ENCODE measurements around the gene CUX1.

CUX1 gene

DNA sequence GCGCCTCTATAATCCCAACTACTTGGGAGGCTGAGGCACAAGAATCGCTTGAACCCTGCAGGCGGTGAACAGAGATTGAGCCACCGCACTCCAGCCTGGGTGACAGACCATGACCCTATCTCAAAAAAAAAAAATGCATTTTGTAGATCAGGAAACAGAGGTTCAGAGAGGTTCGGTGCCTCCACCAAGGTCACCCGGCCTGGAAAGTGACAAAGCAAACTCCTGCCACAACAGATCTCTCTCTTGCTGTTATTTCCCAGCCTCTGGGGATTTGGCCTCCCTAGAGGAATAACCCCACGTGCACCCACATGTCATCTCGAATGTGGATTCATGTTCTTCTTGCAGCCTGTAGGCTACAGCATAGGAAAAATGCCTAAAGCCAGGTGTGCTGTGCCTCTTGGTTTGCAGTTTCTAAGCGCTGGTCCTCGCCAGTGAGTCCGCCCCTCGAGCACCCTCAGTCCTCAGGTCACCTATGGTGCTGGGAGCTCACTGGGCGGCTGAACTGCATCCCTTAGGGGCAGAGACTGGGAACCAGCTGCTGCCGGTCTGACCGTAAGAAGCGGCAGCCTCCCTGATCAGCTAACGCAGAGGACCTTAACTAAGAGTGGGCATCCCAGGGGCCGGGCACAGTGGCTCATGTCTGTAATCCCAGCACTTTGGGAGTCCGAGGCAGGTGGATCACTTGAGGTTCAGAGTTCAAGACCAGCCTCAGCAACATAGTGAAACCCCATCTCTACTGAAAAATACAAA, 417.6 kb downstream of the CUX1 start:
- TF ChIP-seq FOXM1 (IDR thresholded peaks at IDR 0.05; ENCODE audit: borderline replicate concordance, low read depth): no peak
- no peak for TF ChIP-seq REST (IDR thresholded peaks at IDR 0.05; ENCODE audit: low read depth)
- no peak for TF ChIP-seq TEAD4 (IDR thresholded peaks at IDR 0.05)
- no peak for TF ChIP-seq NFIC (IDR thresholded peaks at IDR 0.05)
- TF ChIP-seq CEBPB (IDR thresholded peaks at IDR 0.05): no peak
- no peak for TF ChIP-seq EGR1 (IDR thresholded peaks at IDR 0.05)
- no peak for TF ChIP-seq EP300 (IDR thresholded peaks at IDR 0.05; ENCODE audit: borderline replicate concordance)
- TF ChIP-seq CREB1 (IDR thresholded peaks at IDR 0.05; ENCODE audit: low read depth): no peak
- TF ChIP-seq, protein P1, sequence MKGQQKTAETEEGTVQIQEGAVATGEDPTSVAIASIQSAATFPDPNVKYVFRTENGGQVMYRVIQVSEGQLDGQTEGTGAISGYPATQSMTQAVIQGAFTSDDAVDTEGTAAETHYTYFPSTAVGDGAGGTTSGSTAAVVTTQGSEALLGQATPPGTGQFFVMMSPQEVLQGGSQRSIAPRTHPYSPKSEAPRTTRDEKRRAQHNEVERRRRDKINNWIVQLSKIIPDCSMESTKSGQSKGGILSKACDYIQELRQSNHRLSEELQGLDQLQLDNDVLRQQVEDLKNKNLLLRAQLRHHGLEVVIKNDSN (IDR thresholded peaks at IDR 0.05): no peak
- TF ChIP-seq TCF12 (IDR thresholded peaks at IDR 0.05; ENCODE audit: low read depth): no peak
- TF ChIP-seq ZBTB7A (IDR thresholded peaks at IDR 0.05; ENCODE audit: low read depth): no peak
- TF ChIP-seq MAX (IDR thresholded peaks at IDR 0.05): no peak

DNA sequence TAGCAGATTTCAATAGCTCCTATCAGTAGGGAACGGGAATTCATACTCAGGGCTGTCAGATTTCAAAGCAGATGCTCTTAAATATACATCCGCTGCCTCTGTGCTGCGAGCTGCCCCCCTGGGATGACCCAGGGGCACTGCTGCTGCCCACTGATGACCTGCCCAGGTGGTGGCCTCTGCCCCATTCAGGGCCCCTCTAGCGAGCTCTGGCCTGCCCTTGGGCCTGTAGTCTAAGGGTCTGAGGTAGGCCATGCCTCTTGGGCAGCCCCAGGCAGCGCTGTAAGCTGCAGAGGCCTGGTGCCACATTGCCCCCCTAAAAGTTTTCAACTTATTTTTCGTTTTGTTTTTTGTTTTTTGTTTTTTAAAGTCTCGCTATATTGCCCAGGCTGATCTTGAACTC, 418.7 kb downstream of the CUX1 start:
- TF ChIP-seq EGR1 (IDR thresholded peaks at IDR 0.05): no peak

DNA sequence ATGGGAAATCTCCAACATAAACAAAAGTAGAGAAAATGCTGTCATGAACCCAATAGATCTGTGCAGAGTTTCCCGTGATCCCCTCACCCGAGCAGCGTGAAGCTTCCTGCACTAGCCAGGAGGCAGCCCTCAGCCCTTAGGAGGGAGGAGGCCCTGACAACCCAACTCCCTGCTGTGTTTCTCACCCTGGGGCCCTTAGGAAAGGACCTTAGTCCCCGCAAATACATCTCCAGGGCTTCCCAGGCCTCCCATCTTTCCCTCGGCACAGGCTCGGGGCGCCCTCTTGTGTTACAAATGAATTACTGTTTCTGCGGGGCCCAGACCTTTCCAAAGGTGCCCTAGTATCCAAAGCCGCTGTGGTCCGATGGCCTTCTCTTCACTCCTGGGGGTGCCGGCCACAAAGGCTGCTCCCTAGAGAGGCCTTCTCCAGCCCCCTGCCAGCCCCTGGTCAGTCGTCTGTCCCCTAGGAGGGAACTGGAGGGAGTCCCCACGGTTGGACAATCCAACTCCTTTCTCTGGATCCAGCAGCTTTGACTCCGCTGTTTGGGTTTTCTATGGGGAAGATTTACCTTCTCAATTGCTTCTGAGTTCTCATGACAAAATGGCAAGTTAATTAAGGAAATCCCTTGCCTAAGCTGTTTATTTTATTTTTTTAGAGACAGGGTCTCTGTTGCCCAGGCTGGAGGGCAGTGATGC, 419.3 kb downstream of the CUX1 start:
- TF ChIP-seq TAF1 (IDR thresholded peaks at IDR 0.05; ENCODE audit: low read depth): no peak
- peak; percentile 95 for TF ChIP-seq RAD21 (IDR thresholded peaks at IDR 0.05; ENCODE audit: low read depth)

- no peak for TF ChIP-seq YY1 (IDR thresholded peaks at IDR 0.05; ENCODE audit: low read depth)
- no peak for TF ChIP-seq TCF12 (IDR thresholded peaks at IDR 0.05; ENCODE audit: low read depth)
- TF ChIP-seq CREB1 (IDR thresholded peaks at IDR 0.05; ENCODE audit: low read depth): no peak
- no peak for TF ChIP-seq RAD21 (IDR thresholded peaks at IDR 0.05; ENCODE audit: low read depth)
- TF ChIP-seq, protein P1 (IDR thresholded peaks at IDR 0.05): no peak
- no peak for TF ChIP-seq TEAD4 (IDR thresholded peaks at IDR 0.05)
- TF ChIP-seq EGR1 (IDR thresholded peaks at IDR 0.05): no peak
- TF ChIP-seq REST (IDR thresholded peaks at IDR 0.05; ENCODE audit: low read depth): no peak
- TF ChIP-seq EP300 (IDR thresholded peaks at IDR 0.05; ENCODE audit: borderline replicate concordance): no peak
- TF ChIP-seq NFIC (IDR thresholded peaks at IDR 0.05): no peak
- no peak for TF ChIP-seq ZBTB7A (IDR thresholded peaks at IDR 0.05; ENCODE audit: low read depth)
- no peak for TF ChIP-seq TAF1 (IDR thresholded peaks at IDR 0.05; ENCODE audit: low read depth)
- TF ChIP-seq MAX (IDR thresholded peaks at IDR 0.05): no peak
- no peak for TF ChIP-seq CEBPB (IDR thresholded peaks at IDR 0.05)
- TF ChIP-seq FOXM1 (IDR thresholded peaks at IDR 0.05; ENCODE audit: borderline replicate concordance, low read depth): no peak
Measured at GRCh38 chr7:102239206-102239820, 421.9 kb downstream of the CUX1 start.

DNA sequence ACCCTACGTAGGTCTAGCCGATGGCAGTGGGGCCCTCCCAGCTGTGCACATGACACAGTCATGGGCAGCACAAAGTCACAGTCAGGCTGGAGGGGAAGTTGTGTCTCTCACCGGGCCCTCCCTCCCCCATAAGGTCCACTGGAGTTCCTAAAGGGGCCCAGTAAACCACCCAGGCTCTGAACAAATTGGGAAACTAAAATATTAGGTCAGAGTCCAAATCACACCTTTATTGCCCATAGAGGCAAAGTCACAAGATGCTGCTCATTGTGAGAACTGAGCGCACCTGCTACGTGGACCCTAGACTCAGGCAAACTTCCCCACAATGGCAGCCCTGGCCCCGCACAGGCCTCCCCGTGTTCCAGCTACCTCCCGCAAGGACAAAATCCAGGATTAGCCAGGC, 424.0 kb downstream of the CUX1 start:
- TF ChIP-seq TAF1 (IDR thresholded peaks at IDR 0.05; ENCODE audit: low read depth) (no peak), TEAD4 (IDR thresholded peaks at IDR 0.05) (no peak), EP300 (IDR thresholded peaks at IDR 0.05; ENCODE audit: borderline replicate concordance) (no peak), ZBTB7A (IDR thresholded peaks at IDR 0.05; ENCODE audit: low read depth) (no peak), CREB1 (IDR thresholded peaks at IDR 0.05; ENCODE audit: low read depth) (no peak), CEBPB (IDR thresholded peaks at IDR 0.05) (no peak), REST (IDR thresholded peaks at IDR 0.05; ENCODE audit: low read depth) (no peak), EGR1 (IDR thresholded peaks at IDR 0.05) (no peak), FOXM1 (IDR thresholded peaks at IDR 0.05; ENCODE audit: borderline replicate concordance, low read depth) (no peak), MAX (IDR thresholded peaks at IDR 0.05) (no peak), NFIC (IDR thresholded peaks at IDR 0.05) (no peak), YY1 (IDR thresholded peaks at IDR 0.05; ENCODE audit: low read depth) (no peak), RAD21 (IDR thresholded peaks at IDR 0.05; ENCODE audit: low read depth) (no peak), TCF12 (IDR thresholded peaks at IDR 0.05; ENCODE audit: low read depth) (no peak)
- TF ChIP-seq, protein P1 (IDR thresholded peaks at IDR 0.05): no peak
